Measurements from ENCODE around the gene GRIN2D.

The GRIN2D gene

DNA sequence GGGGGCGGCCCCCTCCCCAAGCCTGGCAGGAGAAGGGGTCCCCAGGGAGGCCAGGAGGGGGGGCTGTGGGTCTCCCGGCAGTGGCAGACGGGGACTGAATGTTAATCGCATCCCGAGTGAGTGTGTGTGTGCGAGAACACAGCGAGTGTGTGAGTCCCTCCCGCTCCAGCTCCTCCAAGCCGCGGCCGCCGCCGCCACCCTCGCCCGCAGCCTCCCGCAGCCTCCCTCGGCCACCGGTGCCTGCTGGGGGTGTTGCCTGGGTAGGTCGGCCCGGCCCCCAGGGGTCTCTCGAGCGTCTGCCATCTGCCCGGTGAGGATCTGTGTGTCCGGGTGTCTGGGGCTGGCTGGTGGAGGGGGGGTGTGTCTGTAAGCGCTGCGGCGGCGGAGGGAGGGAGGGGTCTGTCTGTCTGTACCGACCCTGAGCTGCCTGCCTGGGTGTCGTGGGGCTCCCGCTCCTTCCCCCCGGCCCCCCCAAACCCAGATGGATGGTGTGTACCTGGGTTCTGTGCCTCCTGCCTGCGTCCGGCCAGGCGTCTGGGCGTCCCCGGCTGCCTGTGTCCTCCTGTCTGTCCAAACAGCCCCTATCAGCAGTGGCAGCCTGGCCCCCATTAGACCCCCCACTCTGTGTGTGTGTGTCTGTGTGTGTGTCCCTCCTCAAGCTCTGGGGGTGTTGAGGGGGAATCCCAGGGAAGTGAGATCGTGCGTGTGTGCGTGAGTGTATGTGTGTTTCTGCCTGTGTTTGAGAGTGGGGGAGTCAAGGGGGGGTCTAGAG is at the start of gene GRIN2D:
GRIN2D (plus strand) TSS at position 110 of the 772 bp plus-strand sequence. CDS start 4,725 bp downstream, outside the sequence.
- in situ Hi-C loops (cut with HindIII; ENCODE audit: low sequenced_read_pairs): no loop called here

GRCh38 chr19:48344892-48345291 is 48.6 kb upstream of the GRIN2D start:
- in situ Hi-C loops (cut with HindIII; ENCODE audit: low sequenced_read_pairs): no loop called here

DNA sequence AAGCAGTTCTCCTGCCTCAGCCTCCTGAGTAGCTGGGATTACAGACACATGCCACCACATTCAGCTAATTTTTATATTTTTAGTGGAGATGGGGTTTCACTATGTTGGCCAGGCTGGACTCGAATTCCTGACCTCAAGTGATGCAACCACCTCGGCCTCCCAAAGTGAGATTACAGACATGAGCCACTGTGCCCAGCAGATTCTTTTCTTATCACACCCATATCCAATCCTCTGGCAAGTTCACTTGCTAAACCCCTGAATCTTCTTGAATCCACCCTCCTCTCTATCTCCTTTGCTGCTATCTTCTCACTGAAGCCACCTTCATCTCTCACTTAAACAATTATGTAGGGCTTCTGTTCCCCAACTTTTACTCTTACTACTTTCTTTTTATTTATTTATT is 47.3 kb upstream of the GRIN2D start:
- in situ Hi-C loops (cut with HindIII; ENCODE audit: low sequenced_read_pairs): no loop called here

GRCh38 chr19:48348045-48348444 is 45.4 kb upstream of the GRIN2D start:
- in situ Hi-C loops (cut with HindIII; ENCODE audit: low sequenced_read_pairs): no loop called here

DNA sequence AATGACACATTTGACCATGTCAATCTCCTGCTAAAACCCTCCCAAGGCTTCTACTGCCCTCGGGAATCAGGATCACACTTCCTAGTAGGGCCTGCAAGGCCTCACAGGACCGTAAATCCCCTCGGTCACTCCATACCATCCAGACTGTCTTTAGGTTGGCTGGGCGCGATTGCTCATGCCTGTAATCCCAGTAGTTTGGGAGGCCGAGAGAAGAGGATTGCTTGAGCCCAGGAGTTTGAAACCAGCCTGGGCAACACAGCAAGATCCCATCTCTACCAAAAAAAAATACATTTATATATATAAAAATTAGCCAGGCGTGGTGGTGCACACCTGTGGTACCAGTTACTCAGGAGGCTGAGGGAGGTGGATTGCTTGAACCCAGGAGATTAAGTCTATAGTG is 44.7 kb upstream of the GRIN2D start:
- in situ Hi-C loops (cut with HindIII; ENCODE audit: low sequenced_read_pairs): no loop called here

GRCh38 chr19:48350856-48351255 is 42.6 kb upstream of the GRIN2D start:
- in situ Hi-C loops (cut with HindIII; ENCODE audit: low sequenced_read_pairs): no loop called here

- in situ Hi-C loops (cut with HindIII; ENCODE audit: low sequenced_read_pairs): no loop called here
Measured at GRCh38 chr19:48351341-48351752, 42.1 kb upstream of the GRIN2D start.

DNA sequence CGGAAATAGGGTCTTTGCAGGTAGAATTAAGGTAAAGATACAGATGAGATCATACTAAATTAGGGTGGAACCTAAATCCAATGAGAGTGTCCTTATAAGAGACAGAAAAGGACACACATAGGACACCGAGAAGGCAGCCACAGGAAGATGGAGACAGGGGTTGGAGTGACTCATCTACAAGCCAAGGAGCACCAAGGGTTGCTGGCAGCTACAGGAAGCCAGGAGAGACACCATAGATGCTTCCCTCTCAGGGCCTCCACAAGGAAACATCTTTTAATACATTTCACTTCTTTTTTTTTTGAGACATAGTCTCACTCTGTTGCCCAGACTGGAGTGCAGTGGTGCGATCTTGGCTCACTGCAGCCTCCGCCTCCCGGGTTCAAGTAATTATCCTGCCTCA is 39.8 kb upstream of the GRIN2D start:
- in situ Hi-C loops (cut with HindIII; ENCODE audit: low sequenced_read_pairs): no loop called here

- in situ Hi-C loops (cut with HindIII; ENCODE audit: low sequenced_read_pairs): no loop called here
Measured at GRCh38 chr19:48354332-48354992, 39.0 kb upstream of the GRIN2D start.

DNA sequence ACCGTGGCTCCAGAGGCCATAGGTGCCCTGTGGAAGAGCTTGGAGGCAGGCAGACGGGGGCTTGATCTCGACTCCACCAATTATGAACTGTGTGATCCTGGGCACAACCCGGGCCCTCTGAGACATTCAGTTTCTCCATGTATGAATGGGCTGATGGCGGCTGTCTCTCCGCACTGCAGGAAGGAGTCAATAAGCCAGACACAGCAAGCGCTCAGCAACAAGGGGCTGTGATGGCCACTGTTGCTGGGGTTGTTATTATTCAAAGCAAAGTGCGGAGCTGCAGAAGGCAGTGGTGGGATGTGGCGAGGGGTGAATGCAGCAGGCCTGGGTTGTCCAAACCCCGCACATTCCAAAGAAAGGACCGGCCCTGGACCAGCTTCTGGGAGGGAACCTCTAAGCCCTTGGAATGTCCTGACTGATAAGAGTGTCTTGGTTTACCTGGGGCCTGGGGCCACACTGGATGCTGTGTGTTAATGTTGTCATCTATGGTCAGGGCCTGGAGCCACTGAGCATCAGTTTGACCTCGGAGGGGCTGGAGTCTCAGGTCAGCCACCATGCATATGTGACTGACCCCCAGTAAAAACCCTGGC is 38.0 kb upstream of the GRIN2D start:
- in situ Hi-C loops (cut with HindIII; ENCODE audit: low sequenced_read_pairs): no loop called here

- in situ Hi-C loops (cut with HindIII; ENCODE audit: low sequenced_read_pairs): no loop called here
Measured at GRCh38 chr19:48359123-48359522, 34.3 kb upstream of the GRIN2D start.

DNA sequence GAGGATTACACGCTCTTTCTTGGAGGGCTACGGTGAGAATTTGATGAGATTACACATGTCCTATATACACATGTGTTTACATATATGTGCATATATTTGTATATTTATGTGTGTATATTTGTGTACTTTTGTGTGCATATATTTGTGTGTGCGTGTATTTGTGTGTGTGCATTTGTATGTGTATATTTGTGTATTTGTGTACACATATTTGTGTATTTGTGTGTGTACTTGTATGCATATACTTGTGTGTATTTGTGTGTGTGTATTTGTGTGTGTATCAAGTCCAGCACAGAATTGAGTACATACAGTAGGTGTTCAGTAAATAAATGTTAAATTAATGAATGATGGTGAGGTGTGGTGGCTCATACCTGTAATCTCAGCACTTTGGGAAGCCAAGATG is 31.6 kb upstream of the GRIN2D start:
- in situ Hi-C loops (cut with HindIII; ENCODE audit: low sequenced_read_pairs): loop anchor here (5.0 kb wide), 1 partner anchor 40 kb away; no protein-coding TSS in a partner anchor

GRCh38 chr19:48362716-48363499 is 30.6 kb upstream of the GRIN2D start:
- in situ Hi-C loops (cut with HindIII; ENCODE audit: low sequenced_read_pairs): loop anchor here (5.0 kb wide), 1 partner anchor 39 kb away; no protein-coding TSS in a partner anchor

- in situ Hi-C loops (cut with HindIII; ENCODE audit: low sequenced_read_pairs): loop anchor here (5.0 kb wide), 1 partner anchor 39 kb away; no protein-coding TSS in a partner anchor
Measured at GRCh38 chr19:48363500-48363809, 30.0 kb upstream of the GRIN2D start.

DNA sequence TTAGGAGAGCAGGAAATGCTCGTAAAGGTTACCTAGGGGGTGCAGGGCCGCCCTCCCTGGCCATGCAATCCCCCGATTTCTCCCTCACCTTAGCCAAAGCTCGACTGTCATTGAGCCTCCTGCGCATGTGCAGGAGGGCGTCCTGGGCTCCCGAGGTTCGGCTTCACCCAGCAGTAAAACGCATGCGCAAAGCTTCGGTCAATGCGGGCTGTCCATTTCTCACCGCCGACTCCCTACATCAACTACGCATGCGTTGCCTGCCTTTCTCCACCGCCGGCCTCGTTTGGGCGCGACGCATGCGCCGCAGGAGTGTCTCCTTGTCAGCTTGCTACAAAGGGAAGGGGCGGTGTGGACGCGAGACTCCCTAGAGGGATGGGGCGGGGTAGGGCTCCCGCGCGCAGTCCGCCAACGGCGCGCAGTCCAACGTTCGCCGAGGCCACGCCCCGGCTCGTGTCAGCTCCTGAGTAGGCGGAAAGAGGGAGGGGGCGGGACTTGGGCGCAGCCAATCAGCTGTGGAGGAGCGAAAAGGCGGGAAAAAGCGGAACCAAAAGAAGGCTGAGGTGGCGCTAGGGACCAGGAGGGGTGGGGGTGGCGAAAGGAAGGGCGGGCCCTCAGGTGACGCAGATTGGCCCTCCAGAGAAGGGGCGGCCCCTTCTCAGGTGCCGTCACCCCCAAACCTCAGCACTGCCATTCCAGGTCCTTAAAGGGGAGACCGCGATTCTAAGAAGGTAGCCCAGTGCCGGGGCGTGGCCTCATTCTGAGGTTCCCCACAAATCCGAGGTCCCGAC is 29.5 kb upstream of the GRIN2D start, which contains the start of the genes SYNGR4 and TMEM143:
SYNGR4 (plus strand) TSS at position 558 of the 788 bp plus-strand sequence. CDS start 1,476 bp downstream, outside the sequence.
TMEM143 (minus strand) TSS at position 131 of the 788 bp plus-strand sequence; CDS start at position 111, 20 bp downstream.
- in situ Hi-C loops (cut with HindIII; ENCODE audit: low sequenced_read_pairs): loop anchor here (5.0 kb wide), 1 partner anchor 38 kb away; no protein-coding TSS in a partner anchor

DNA sequence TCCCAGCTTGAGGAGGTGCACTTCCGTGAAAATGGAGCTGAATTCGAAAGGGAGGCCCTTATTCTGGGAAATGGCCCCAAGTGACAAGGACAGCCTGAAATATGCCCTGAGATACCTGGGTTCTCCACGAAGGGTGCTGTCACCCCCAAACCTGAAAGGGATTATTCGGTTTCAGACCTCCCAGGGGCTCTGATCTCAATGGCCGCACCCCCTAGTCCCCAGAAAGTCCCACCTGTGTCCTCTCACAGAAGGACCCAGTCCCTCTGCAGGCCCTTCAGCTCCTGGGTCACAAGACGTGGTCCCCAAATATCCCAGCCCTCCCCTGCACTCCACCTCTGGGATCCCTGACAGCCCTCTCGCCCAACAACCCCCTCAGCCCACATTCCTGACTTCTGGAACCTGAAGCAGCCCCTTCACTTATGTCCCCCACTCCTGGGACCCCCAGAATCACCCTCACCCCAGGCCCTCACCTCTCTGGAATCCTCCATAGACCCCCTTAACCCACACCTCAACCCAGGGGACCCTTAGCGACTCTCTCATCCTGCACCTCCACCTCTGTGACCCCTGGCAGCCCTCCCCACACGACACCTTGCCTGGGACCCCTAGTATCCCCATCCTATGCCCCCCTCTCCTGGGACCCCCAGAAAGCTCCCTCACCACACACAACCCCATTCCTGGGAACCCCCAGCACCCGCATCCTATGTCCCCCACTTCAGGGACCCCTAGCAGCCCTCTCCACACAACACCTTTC is 28.7 kb upstream of the GRIN2D start:
- in situ Hi-C loops (cut with HindIII; ENCODE audit: low sequenced_read_pairs): loop anchor here (5.0 kb wide), 2 partner anchors 32 to 38 kb away; no protein-coding TSS in a partner anchor

DNA sequence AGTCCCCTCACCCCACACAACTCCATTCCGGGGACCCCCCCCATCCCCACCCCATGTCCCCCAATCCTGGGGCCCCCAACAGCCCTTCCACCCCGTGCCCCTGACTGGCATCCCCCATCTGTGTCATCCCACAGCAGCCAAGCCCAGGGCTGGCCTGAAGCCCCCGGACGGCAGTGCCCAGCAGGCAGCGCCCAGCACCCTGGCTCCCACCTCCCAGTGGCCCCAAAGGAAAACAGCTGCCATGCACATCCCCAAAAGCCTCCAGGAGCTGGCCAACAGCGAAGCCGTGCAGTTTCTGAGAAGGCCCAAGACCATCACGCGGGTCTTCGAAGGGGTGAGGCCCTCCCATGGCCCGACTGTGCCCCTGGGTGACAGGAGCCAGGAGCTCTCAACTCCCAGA is 27.9 kb upstream of the GRIN2D start:
- in situ Hi-C loops (cut with HindIII; ENCODE audit: low sequenced_read_pairs): loop anchor here (5.0 kb wide), 1 partner anchor 33 kb away; no protein-coding TSS in a partner anchor

DNA sequence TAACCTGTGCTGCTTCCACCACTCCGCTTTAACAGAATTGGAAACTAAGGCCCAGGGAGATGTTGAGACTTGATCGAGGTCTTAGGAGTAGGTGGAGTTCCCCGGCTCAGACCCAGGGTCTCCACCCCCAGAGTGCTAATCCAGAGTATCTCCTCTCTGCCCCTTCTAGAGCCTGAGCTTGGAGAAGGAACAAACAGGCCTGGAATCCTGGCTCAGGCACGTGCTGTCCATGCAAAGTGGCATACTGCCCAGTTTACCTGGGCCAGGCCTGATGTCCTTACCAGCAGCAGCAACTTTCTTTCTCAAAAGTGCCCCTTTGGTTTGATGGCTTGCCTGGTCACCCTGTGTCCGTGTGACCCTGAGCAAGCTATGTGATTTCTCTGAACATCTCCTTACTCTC is 25.6 kb upstream of the GRIN2D start:
- in situ Hi-C loops (cut with HindIII; ENCODE audit: low sequenced_read_pairs): loop anchor here (5.0 kb wide), 1 partner anchor 36 kb away; no protein-coding TSS in a partner anchor

- in situ Hi-C loops (cut with HindIII; ENCODE audit: low sequenced_read_pairs): loop anchor here (5.0 kb wide), 1 partner anchor 37 kb away; no protein-coding TSS in a partner anchor
Measured at GRCh38 chr19:48368936-48369335, 24.5 kb upstream of the GRIN2D start.

Data from endothelial cell of hepatic sinusoid (primary cell).